Esophagus squamous epithelium (tissue), 5 donors: ENCODE data around the gene CDH16. TPM values are rescaled to one million over a fixed set of nuclear protein-coding genes. Genes with fewer than 3 reads are reported as not detected.

Experiments used
- DNase-seq: peaks from one replicate; lab custom pipeline; 2025; lab: John Stamatoyannopoulos, UW
- H3K27ac ChIP-seq, 4 donors: fragments of 200-600 bp; sonication (generic); one replicate each; pipeline ENCODE4 v1.5.1; 2016 to 2019; ENCODE audit warnings: mild to moderate bottlenecking in 1 of 4
- H3K27me3 ChIP-seq, 4 donors: fragments of 200-600 bp; sonication (generic); 1 replicate in 3 of 4; 2 replicates in 1 of 4; pipeline versions ENCODE4 v1.5.1 to v1.6.0; 2017 to 2021; ENCODE audit warnings: antibody characterized with exemption in 1 of 4
- H3K36me3 ChIP-seq, 3 donors: fragments of 200-600 bp; sonication (generic); one replicate each; pipeline ENCODE4 v1.5.1; 2016 to 2019
- H3K4me1 ChIP-seq, 3 donors: fragments of 200-600 bp; sonication (generic); one replicate each; pipeline ENCODE4 v1.5.1; 2017 to 2019
- H3K4me3 ChIP-seq, 4 donors: fragments of 200-600 bp; sonication (generic); 1 replicate in 3 of 4; 2 replicates in 1 of 4; pipeline ENCODE4 v1.5.1; 2016 to 2019; ENCODE audit warnings: mild to moderate bottlenecking in 2 of 4, moderate library complexity in 1 of 4
- H3K9me3 ChIP-seq, 3 donors: fragments of 200-600 bp; sonication (generic); one replicate each; pipeline ENCODE4 v1.5.1; 2016 to 2019
- POLR2A ChIP-seq, 4 donors: fragments of 450-650 bp; IDR thresholded peaks; one replicate each; pipeline ENCODE4 v1.6.1; 2017; ENCODE audit warnings: antibody characterized with exemption in 4 of 4, mild to moderate bottlenecking in 4 of 4, moderate library complexity in 3 of 4
- WGBS, 2 donors: methylation state at CpG; one replicate each; pipeline ENCODE4 v1.1.5; 2018; 5-methylcytosine and 5-hydroxymethylcytosine counted together
- intact Hi-C: fragments of 100-400 bp; cut with DNase I; formaldehyde crosslinking; loops from one replicate; pipeline ENCODE4 v1.15.0; 2022
- total RNA-seq, 4 donors: library from RNA; depleted of rRNA; stranded (reverse); fragments of >200 nt; gene quantifications; one replicate each; pipeline ENCODE4 v1.1.0, GENCODE V29; 2016
- TF ChIP-seq, protein P1 (sequence below), 6 experiments: fragments of 450-650 bp in 4 of 6; fragments of 200-600 bp in 2 of 6; sonication (generic) in 2 of 6; IDR thresholded peaks; one replicate each; pipeline ENCODE4 v1.5.1; 2016 to 2019; ENCODE audit warnings: antibody characterized with exemption in 6 of 6, mild to moderate bottlenecking in 4 of 6, moderate library complexity in 4 of 6
- donor health status: DM: yes; HTN: yes; CAD: no.

CDH16 gene
- total RNA-seq, 4 donors from 2014 or later: 1.9 to 6.3 (median 4.1) TPM

GRCh38 chr16:66954097-66954659, 35.5 kb upstream of the CDH16 start:
- Histone ChIP-seq H3K4me3 (no peak overlapping the region), H3K4me1 (peaks cover 0 to 41% (median 10%) of the 10 kb centered on the region in 3 donors), H3K9me3 (no peaks in the 10 kb centered on the region), H3K36me3 (no peaks in the 10 kb centered on the region), H3K27ac (peak overlapping the region in 3 of 4 donors; percentile 11 to 68 (median 48)), H3K27me3 (peaks cover 0 to 15% (median 0%) of the 10 kb centered on the region in 4 donors)
- intact Hi-C loops: no loop called here
- TF ChIP-seq, protein P1, sequence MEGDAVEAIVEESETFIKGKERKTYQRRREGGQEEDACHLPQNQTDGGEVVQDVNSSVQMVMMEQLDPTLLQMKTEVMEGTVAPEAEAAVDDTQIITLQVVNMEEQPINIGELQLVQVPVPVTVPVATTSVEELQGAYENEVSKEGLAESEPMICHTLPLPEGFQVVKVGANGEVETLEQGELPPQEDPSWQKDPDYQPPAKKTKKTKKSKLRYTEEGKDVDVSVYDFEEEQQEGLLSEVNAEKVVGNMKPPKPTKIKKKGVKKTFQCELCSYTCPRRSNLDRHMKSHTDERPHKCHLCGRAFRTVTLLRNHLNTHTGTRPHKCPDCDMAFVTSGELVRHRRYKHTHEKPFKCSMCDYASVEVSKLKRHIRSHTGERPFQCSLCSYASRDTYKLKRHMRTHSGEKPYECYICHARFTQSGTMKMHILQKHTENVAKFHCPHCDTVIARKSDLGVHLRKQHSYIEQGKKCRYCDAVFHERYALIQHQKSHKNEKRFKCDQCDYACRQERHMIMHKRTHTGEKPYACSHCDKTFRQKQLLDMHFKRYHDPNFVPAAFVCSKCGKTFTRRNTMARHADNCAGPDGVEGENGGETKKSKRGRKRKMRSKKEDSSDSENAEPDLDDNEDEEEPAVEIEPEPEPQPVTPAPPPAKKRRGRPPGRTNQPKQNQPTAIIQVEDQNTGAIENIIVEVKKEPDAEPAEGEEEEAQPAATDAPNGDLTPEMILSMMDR (IDR thresholded peaks at IDR 0.05): peak; percentile 84 to 90 (median 86)
- no peak for TF ChIP-seq POLR2A (IDR thresholded peaks at IDR 0.05)
- WGBS, 2 donors: 8 to 15% methylated on average over 7 to 8 of the region's 8 CpGs
- no peak for DNase-seq

DNA sequence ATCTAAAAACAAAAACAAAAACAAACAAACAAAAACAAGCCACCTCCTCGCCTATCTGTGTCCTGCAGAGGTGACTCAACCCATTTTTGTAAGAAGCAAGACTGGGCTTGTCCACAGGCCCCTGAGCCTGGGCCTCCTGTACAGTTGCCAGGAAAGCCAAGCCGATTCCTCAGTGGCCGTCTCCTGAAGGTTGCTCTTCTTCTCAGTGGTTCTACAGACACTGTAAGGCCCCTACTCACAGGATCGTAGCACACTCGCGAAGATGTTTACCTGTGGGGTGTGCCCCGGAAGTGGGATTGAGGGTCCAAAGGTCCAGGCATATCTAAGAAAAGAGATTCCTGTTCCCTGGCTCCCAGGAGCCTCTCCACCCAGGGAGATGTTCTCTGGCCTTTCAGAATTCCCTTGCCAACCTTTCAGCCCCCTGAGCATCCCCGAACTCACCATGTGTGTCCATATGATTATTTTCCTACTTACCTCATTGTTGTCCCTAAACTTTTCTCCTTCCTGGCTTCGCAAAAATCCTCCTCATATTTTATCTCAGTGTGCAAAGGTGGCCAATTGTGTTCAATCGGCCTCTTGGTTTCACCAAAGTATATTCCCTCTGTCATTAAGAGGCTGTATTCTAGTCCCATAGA, 34.9 kb upstream of the CDH16 start:
- Histone ChIP-seq H3K27me3 (peaks cover 0 to 18% (median 0%) of the 10 kb centered on the region in 4 donors), H3K36me3 (no peaks in the 10 kb centered on the region), H3K9me3 (no peaks in the 10 kb centered on the region), H3K4me3 (no peak overlapping the region), H3K27ac (peak overlapping the region in 3 of 4 donors; percentile 11 to 68 (median 57)), H3K4me1 (peaks cover 5 to 46% (median 16%) of the 10 kb centered on the region in 3 donors)
- 60 to 65% methylated on average over 10 of the region's 10 CpGs for WGBS, 2 donors
- intact Hi-C loops: no loop called here
- DNase-seq: no peak
- TF ChIP-seq, protein P1 (IDR thresholded peaks at IDR 0.05): no peak
- TF ChIP-seq POLR2A (IDR thresholded peaks at IDR 0.05): no peak

GRCh38 chr16:66952430-66953110, 33.9 kb upstream of the CDH16 start:
- WGBS, 2 donors: 78 to 89% methylated on average over 7 of the region's 7 CpGs
- intact Hi-C loops: no loop called here
- H3K4me3 ChIP-seq: no peak overlapping the region

DNA sequence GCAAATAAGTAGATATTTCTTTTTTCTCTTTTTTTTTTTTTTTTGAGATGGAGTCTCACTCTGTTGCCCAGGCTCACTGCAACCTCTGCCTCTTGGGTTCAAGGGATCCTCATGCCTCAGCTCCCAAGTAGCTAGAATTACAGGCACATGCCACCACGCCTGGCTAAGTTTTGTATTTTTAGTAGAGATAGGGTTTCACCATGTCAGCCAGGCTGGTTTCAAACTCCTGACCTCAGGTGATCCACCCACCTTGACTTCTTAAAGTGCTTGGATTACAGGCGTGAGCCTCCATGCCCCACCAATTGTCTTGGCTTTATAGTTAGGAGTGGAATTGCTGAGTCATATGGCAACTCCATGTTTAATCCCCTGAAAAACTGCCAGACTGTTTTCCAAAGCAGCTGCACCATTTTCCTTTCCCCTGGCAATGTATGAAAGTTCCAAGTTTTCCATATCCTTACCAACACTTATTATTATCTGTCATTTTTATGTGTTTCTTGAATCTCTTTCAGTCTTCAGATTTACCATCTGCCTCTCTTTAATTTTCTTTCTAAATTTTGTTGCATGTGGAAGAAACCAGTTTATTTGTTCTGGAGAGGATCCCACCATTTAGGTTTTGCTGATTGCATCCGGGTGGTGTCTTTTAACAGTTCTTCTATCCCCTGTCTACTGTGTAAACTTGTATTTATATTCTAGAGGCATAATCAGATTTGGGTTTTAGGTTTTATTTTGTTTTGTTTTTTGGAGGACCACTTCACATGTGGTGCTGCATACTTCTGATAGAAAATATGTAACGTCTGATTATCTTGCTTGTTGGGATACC, 32.5 kb upstream of the CDH16 start:
- Histone ChIP-seq H3K27ac (no peak overlapping the region), H3K9me3 (no peaks in the 10 kb centered on the region), H3K4me3 (no peak overlapping the region), H3K27me3 (peaks cover 0 to 18% (median 0%) of the 10 kb centered on the region in 4 donors), H3K36me3 (no peaks in the 10 kb centered on the region), H3K4me1 (peaks cover 14 to 67% (median 22%) of the 10 kb centered on the region in 3 donors)
- intact Hi-C loops: no loop called here
- 73% methylated on average over 4 of the region's 4 CpGs for WGBS, 2 donors
- TF ChIP-seq, protein P1 (IDR thresholded peaks at IDR 0.05): no peak
- no peak for TF ChIP-seq POLR2A (IDR thresholded peaks at IDR 0.05)
- no peak for DNase-seq

More at GRCh38 chr16:66952430-66953110, 33.9 kb upstream of the CDH16 start:
- H3K27me3 ChIP-seq: peaks cover 0 to 18% (median 0%) of the 10 kb centered on the region in 4 donors
- H3K4me1 ChIP-seq: peaks cover 11 to 56% (median 22%) of the 10 kb centered on the region in 3 donors
- TF ChIP-seq, protein P1 (IDR thresholded peaks at IDR 0.05): no peak
- TF ChIP-seq POLR2A (IDR thresholded peaks at IDR 0.05): no peak
- H3K27ac ChIP-seq: peak overlapping the region in 2 of 4 donors; percentile 57 to 68
- H3K9me3 ChIP-seq: no peaks in the 10 kb centered on the region
- H3K36me3 ChIP-seq: no peaks in the 10 kb centered on the region
- DNase-seq: no peak
